Osteocyte (in vitro differentiated cells): ENCODE data around the gene SLC4A3. TPM values are rescaled to one million over a fixed set of nuclear protein-coding genes. Genes with fewer than 3 reads are reported as not detected.

Experiments used
- DNase-seq: peaks from one replicate; pipeline ENCODE4 v3.0.0; 2021; ENCODE audit warnings: mixed read lengths; ENCODE audit not compliant: unreplicated experiment; ENCODE audit errors: extremely low spot score
- H3K27ac Mint-ChIP-seq: one replicate; pipeline ENCODE4 v1.8.0; 2021; ENCODE audit warnings: mild to moderate bottlenecking, mixed read lengths; ENCODE audit not compliant: unreplicated experiment
- H3K27me3 Mint-ChIP-seq: one replicate; pipeline ENCODE4 v1.8.0; 2021; ENCODE audit warnings: mixed read lengths; ENCODE audit not compliant: unreplicated experiment
- H3K36me3 Mint-ChIP-seq: one replicate; pipeline ENCODE4 v1.8.0; 2021; ENCODE audit warnings: mixed read lengths; ENCODE audit not compliant: unreplicated experiment
- H3K4me1 Mint-ChIP-seq: one replicate; pipeline ENCODE4 v1.8.0; 2021; ENCODE audit warnings: mixed read lengths; ENCODE audit not compliant: unreplicated experiment
- H3K4me3 Mint-ChIP-seq: one replicate; pipeline ENCODE4 v1.8.0; 2021; ENCODE audit warnings: mild to moderate bottlenecking, moderate library complexity, mixed read lengths; ENCODE audit not compliant: unreplicated experiment
- H3K9me3 Mint-ChIP-seq: one replicate; pipeline ENCODE4 v1.8.0; 2021; ENCODE audit warnings: mixed read lengths; ENCODE audit not compliant: unreplicated experiment
- total RNA-seq: library from RNA; stranded (reverse); gene quantifications from 2 replicates; pipeline ENCODE4 v1.2.1, GENCODE V29; 2021
- TF ChIP-seq, protein P1 (sequence below): fragments of 200-600 bp; sonication (generic); IDR thresholded peaks from 2 replicates; pipeline ENCODE4 v1.5.0; 2021; ENCODE audit warnings: antibody characterized with exemption, mild to moderate bottlenecking, moderate library complexity

Gene SLC4A3
- total RNA-seq, 1 donor from 2014 or later, result 11.6 TPM

DNA sequence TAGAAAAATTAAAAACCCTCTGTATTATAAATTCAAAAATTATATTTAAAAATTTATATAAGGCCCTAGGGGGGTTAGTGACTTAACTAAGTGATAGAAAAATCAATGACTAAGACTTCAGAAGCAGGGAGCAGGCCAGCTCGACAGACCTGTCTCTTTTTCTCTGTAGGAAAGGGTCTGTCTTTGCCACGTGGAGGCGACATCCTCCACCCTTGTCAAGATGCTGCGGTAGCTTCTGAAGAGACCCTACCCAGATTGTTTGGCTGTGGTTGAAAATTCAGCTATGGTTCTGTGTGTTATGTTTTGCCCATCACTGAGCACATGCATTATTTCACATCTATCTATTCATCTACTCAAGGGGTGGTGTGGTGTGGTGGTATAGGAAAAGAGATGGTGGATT is 8.2 kb upstream of the SLC4A3 start:
- H3K27ac Mint-ChIP-seq, result no peak overlapping the region
- H3K4me3 Mint-ChIP-seq, result no peak overlapping the region
- H3K4me1 Mint-ChIP-seq, result no peaks in the 10 kb centered on the region
- TF ChIP-seq, protein P1, sequence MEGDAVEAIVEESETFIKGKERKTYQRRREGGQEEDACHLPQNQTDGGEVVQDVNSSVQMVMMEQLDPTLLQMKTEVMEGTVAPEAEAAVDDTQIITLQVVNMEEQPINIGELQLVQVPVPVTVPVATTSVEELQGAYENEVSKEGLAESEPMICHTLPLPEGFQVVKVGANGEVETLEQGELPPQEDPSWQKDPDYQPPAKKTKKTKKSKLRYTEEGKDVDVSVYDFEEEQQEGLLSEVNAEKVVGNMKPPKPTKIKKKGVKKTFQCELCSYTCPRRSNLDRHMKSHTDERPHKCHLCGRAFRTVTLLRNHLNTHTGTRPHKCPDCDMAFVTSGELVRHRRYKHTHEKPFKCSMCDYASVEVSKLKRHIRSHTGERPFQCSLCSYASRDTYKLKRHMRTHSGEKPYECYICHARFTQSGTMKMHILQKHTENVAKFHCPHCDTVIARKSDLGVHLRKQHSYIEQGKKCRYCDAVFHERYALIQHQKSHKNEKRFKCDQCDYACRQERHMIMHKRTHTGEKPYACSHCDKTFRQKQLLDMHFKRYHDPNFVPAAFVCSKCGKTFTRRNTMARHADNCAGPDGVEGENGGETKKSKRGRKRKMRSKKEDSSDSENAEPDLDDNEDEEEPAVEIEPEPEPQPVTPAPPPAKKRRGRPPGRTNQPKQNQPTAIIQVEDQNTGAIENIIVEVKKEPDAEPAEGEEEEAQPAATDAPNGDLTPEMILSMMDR, result peak; percentile 15
- peaks cover 9% of the 10 kb centered on the region for H3K36me3 Mint-ChIP-seq
- H3K9me3 Mint-ChIP-seq, result no peaks in the 10 kb centered on the region
- peaks cover 15% of the 10 kb centered on the region for H3K27me3 Mint-ChIP-seq
- DNase-seq, result no peak

- H3K36me3 Mint-ChIP-seq, result no peaks in the 10 kb centered on the region
- H3K27ac Mint-ChIP-seq, result no peak overlapping the region
- TF ChIP-seq, protein P1, result no peak
- H3K4me1 Mint-ChIP-seq, result no peaks in the 10 kb centered on the region
- H3K27me3 Mint-ChIP-seq, result peaks cover 21% of the 10 kb centered on the region
- DNase-seq, result no peak
- no peak overlapping the region for H3K4me3 Mint-ChIP-seq
- no peaks in the 10 kb centered on the region for H3K9me3 Mint-ChIP-seq
Observed at GRCh38 chr2:219620546-219620945, 6.9 kb upstream of the SLC4A3 start.

GRCh38 chr2:219621935-219622334 is 5.5 kb upstream of the SLC4A3 start:
- H3K27me3 Mint-ChIP-seq, result peaks cover 21% of the 10 kb centered on the region
- H3K27ac Mint-ChIP-seq, result no peak overlapping the region
- peaks cover 2% of the 10 kb centered on the region for H3K4me1 Mint-ChIP-seq
- no peak overlapping the region for H3K4me3 Mint-ChIP-seq
- TF ChIP-seq, protein P1, result no peak
- no peaks in the 10 kb centered on the region for H3K9me3 Mint-ChIP-seq
- no peak for DNase-seq
- H3K36me3 Mint-ChIP-seq, result no peaks in the 10 kb centered on the region

DNA sequence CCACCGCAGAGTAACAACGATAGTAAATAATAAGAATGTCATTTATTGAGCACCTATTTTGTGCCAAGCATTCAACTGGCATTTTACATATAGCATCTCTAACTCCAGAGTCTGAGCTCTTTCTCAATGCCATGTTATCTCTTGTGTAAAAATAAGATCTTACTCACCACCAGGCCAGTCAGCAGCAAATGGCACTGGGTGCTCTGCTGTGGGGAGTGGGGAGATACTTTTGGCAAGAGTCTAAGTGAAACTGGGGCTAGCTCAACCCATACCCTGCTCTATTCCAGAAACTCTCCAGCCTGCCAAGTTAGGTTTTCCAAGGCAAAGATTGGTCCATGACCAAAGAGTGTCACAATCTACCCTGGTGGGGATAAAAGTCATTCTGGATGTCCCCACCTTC is 5.0 kb upstream of the SLC4A3 start:
- Mint-ChIP-seq H3K27ac (no peak overlapping the region), H3K27me3 (peaks cover 21% of the 10 kb centered on the region), H3K4me1 (peaks cover 3% of the 10 kb centered on the region), H3K36me3 (no peaks in the 10 kb centered on the region), H3K4me3 (no peak overlapping the region), H3K9me3 (no peaks in the 10 kb centered on the region)
- TF ChIP-seq, protein P1, result no peak
- no peak for DNase-seq

DNA sequence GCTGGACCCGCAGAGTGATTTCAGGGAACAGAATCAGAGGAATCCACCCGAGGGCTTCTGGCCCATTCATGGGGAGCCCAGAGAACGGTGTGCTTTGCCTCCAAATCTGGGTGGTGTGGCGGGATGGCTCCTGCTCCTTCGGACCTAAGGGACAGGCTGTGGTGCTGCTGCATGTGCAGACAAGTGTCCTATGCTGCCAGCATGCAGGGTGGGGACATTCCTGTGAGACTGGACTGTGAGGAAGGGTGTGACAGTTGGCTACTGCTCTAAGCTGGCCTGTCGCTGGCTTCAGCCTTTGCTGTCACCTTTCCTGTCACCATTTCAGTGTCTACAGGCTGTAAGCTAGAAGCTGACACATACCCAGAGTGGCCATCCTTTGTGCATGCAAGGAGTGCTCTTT is 2.9 kb upstream of the SLC4A3 start:
- no peaks in the 10 kb centered on the region for H3K9me3 Mint-ChIP-seq
- no peaks in the 10 kb centered on the region for H3K36me3 Mint-ChIP-seq
- TF ChIP-seq, protein P1, result no peak
- H3K27ac Mint-ChIP-seq, result no peak overlapping the region
- H3K4me3 Mint-ChIP-seq, result no peak overlapping the region
- peaks cover 3% of the 10 kb centered on the region for H3K4me1 Mint-ChIP-seq
- peaks cover 21% of the 10 kb centered on the region for H3K27me3 Mint-ChIP-seq
- DNase-seq, result no peak
